Right lobe of liver (tissue), 4 donors: ENCODE data around the gene CES4A.

ENCODE experiments used
- POLR2A ChIP-seq: fragments of 450-650 bp; IDR thresholded peaks from one replicate; pipeline ENCODE4 v1.6.1; 2017; ENCODE audit warnings: antibody characterized with exemption, mild to moderate bottlenecking
- TF ChIP-seq, protein P1 (sequence below), 4 donors: fragments of 200-600 bp in 3 of 4; fragments of 450-650 bp in 1 of 4; IDR thresholded peaks; one replicate each; pipeline versions ENCODE4 v1.5.1 to v1.8.0; 2016 to 2022; ENCODE audit warnings: antibody characterized with exemption in 4 of 4, mild to moderate bottlenecking in 2 of 4
- donor health status: DM: no; HTN: no; CAD: no.
- donor health status: DM: no; HTN: no; CAD: no.
- donor health status: DM: no; HTN: yes; CAD: no.

DNA sequence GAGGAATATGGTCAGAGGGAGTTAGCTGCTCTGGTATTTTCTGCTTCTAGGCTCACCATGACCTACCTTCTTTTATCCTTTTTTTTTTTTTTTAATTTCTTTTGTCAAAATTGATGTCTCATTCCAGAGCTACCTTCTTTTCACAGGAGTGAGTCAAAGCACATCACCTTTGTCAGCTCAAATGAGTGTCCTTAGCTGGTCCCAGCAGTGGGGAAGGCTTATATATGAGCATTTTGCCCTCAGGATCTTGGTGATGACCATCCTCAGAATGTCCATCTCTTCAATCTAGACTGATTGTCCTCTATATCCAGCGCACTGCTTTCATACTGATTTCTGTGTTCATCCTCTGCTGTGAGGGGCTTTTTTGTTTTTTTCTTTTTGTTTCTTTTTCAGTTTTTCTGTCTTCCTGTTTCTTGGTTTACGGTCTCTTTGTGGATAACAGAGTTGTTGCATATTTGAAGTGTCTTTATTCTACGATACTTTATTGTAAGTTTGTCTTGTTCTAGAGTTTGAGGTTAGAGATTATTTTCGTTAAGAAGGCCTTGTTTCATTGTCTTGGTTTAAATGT is 65.5 kb downstream of the CES4A start:
- TF ChIP-seq, protein P1, sequence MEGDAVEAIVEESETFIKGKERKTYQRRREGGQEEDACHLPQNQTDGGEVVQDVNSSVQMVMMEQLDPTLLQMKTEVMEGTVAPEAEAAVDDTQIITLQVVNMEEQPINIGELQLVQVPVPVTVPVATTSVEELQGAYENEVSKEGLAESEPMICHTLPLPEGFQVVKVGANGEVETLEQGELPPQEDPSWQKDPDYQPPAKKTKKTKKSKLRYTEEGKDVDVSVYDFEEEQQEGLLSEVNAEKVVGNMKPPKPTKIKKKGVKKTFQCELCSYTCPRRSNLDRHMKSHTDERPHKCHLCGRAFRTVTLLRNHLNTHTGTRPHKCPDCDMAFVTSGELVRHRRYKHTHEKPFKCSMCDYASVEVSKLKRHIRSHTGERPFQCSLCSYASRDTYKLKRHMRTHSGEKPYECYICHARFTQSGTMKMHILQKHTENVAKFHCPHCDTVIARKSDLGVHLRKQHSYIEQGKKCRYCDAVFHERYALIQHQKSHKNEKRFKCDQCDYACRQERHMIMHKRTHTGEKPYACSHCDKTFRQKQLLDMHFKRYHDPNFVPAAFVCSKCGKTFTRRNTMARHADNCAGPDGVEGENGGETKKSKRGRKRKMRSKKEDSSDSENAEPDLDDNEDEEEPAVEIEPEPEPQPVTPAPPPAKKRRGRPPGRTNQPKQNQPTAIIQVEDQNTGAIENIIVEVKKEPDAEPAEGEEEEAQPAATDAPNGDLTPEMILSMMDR (IDR thresholded peaks at IDR 0.05) = no peak
- TF ChIP-seq POLR2A = no peak
